HEK293 (cell line): ENCODE measurements around the gene PDF.

ENCODE experiments used
- ZNF274 ChIP-seq, 2 experiments: fragments of 200-500 bp in 1 of 2; fragments of 450-650 bp in 1 of 2; sonication (Bioruptor generic) in 1 of 2; formaldehyde crosslinking in 1 of 2; IDR thresholded peaks; 2 replicates each; pipeline versions ENCODE4 v1.5.1 to v1.6.1; 2014 to 2016; ENCODE audit warnings: borderline replicate concordance in 1 of 2, inconsistent platforms in 1 of 2, low read length in 1 of 2, missing biosample characterization in 1 of 2, missing genetic modification characterization in 1 of 2
- TF ChIP-seq, protein P1 (sequence below): fragments of 450-650 bp; formaldehyde crosslinking; IDR thresholded peaks from 2 replicates; pipeline ENCODE4 v1.5.1; 2016; ENCODE audit warnings: missing biosample characterization, missing genetic modification characterization

DNA sequence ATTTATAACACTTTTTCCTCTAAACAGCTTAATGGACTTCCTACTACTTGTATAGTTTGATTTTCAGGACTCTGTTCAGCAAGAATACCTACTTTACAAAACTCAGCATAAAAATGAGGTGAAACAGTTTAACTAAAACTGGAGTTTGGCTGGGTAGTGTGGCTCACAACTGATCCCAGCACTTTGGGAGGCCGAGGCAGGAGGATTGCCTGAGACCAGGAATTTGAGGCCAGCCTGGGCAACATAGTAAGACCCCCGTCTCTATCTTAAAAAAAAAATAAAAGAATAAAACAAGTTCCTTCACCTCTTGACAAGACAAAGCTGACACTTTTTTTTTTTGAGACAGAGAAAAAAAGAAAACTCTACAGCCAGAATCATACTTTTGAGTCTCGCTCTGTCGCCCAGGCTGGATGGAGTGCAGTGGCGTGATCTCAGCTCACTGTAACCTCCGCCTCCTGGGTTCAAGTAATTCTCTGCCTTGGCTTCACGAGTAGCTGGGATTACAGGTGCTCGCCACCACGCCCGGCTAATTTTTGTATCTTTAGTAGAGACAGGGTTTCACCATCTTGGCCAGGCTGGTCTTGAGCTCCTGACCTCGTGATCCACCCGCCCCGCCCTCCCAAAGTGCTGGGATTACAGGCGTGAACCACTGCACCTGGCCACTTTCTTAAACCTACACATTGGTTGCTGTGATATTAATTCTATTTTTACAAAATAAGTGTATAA lies 2.6 kb downstream of the PDF start:
- TF ChIP-seq, protein P1, sequence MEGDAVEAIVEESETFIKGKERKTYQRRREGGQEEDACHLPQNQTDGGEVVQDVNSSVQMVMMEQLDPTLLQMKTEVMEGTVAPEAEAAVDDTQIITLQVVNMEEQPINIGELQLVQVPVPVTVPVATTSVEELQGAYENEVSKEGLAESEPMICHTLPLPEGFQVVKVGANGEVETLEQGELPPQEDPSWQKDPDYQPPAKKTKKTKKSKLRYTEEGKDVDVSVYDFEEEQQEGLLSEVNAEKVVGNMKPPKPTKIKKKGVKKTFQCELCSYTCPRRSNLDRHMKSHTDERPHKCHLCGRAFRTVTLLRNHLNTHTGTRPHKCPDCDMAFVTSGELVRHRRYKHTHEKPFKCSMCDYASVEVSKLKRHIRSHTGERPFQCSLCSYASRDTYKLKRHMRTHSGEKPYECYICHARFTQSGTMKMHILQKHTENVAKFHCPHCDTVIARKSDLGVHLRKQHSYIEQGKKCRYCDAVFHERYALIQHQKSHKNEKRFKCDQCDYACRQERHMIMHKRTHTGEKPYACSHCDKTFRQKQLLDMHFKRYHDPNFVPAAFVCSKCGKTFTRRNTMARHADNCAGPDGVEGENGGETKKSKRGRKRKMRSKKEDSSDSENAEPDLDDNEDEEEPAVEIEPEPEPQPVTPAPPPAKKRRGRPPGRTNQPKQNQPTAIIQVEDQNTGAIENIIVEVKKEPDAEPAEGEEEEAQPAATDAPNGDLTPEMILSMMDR (tag by site-specific recombination), result no peak
- TF ChIP-seq ZNF274 (IDR thresholded peaks at IDR 0.05; ENCODE audit: low read length), result no peak
- no peak for TF ChIP-seq ZNF274 (tag by site-specific recombination; IDR thresholded peaks at IDR 0.05; ENCODE audit: borderline replicate concordance)
